Central memory CD4-positive, alpha-beta T cell (primary cell): Measurements from ENCODE around the gene TENT5C.

Experiments
- DNase-seq: peaks from one replicate; pipeline ENCODE4 v3.0.0; 2022

Gene TENT5C

DNA sequence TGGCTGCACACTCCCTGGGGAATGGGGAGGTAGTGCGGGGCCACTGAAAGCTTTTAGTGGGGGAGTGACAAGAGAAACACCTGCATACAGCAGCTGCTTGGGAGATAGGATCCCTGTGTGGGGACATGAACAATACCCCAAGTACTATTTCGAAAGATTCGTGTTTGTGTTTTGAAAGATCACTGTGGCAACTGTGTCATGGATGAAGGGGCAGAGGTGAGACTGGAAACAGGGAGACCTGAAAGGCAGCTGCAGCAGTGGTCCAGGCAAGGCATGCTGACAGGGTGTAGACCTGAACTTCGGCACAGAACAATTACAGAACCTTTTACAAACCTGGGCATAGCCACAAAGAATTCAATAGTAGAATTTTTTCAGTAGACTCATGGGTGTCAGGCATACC is 32.9 kb downstream of the TENT5C start:
- no peak for DNase-seq

DNA sequence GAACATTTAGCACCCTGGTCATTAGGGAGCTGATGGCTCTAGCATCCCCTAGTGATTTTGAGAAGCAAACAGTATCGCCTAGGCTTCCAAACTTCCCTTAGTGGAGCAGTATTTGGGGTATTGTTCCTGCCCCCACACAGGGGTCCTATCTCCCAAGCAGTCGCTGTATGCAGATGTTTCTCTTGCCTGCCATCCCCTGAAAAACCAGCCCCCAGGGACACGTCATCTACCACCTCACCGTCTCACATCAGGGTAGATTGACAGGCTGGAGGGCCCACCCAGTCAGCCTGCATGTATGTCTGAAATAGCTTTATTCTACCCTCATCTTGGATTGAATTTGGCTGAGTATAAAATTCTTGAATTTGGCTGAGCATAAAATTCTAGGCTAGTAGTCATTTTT is 33.9 kb downstream of the TENT5C start:
- no peak for DNase-seq

DNA sequence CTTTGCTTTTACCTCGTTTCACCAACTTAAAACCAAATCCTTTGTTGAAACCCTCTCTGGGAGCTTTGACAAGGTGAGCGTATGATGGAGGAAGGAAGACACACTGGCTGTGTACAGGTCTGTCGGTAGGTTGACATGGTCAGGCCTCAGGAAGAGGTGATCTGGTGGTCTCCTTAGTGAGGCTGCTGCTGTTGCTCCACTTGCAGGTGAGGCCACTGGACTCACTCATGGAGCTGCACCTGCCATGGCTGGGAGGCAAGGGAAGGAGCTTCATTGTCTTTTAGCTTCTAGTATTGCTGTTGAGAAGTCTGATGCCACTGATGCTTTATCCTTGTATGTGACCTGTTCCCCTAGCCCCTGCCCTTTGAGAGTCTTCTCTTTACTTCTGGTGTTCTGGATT is 35.7 kb downstream of the TENT5C start:
- DNase-seq, result no peak

DNA sequence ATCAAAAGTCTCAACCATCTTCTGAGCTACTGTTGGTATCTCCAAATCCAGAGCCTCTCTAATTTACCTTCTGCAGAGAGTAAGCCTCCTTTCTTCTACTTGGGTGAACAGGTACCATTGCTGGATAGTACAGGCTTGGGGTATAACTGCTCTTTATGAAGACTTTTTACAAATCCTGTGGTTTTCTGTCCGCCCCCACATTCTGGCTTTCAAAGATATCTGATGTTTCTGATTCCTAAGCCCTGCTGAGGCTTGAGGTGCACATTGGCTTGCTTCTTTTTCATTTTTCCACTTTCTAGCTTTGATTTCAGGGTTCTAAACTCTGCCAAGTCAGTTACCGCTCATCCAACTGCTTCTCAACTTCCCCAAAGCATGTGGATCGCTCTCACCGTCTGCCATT is 37.1 kb downstream of the TENT5C start:
- no peak for DNase-seq

DNA sequence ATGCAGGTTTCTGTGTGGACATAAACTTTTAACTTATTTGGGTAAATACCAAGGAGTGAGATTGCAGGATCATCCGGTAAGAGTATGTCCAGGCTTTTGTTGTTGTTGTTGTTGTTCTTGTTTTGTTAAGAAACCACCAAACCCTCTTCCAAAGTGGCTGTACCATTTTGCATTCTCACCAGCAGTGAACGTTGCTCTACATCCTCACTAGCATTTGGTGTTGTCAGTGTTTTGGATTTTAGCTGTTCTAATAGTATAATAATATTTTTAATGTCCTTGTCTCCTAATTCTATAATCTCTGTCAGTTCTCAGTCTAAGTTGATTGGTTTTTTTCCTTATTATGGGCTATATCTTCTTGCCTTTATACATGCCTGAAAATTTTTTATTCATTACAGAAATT is 37.8 kb downstream of the TENT5C start:
- DNase-seq, result no peak

DNA sequence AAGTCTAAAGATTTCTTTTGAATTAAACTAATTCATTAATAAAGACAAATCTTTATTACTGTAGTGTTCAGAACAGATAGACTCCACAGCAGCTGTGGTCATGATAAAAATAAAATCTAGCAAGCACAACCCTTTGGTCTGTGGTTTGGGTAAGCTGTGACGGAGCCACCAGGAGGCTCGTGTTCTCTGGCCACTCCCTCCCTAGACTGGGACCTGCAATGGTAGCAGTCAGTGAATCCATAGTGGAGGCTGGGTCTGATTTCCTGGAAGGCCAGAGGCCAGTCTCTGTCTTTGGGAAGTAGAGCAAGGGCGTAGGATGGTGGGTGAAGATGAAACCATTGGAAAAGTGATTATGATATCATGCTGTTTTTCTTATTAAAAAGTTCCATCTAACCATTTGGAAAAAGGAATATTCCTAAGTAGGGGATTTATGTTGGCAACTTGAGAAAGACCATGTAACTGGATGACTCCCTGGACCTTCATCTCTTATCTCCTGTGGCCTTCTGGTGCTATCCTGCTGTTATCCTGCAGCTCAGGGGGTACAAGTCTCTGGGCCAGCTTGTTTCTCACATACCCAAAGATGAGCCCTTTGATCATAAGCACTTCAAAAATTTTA is 39.0 kb downstream of the TENT5C start:
- no peak for DNase-seq

DNA sequence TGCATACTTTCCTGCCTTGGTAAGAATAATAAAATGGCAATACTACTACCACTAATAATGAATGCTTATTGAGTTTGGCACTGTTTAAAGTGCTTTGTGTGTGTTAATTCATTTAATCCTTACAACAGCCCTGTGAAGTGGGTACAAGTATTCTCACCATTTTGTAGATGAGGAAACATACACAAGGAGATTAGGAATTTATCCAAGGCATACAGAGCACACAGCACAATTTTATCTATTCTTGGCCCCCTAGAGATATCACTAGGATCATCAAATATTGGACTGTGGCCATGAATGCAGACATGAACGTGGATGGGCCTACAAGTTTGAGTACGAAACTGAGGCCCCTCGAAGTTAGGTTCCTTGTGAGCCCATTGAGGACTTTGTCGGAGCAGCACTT is 39.5 kb downstream of the TENT5C start:
- no peak for DNase-seq

DNA sequence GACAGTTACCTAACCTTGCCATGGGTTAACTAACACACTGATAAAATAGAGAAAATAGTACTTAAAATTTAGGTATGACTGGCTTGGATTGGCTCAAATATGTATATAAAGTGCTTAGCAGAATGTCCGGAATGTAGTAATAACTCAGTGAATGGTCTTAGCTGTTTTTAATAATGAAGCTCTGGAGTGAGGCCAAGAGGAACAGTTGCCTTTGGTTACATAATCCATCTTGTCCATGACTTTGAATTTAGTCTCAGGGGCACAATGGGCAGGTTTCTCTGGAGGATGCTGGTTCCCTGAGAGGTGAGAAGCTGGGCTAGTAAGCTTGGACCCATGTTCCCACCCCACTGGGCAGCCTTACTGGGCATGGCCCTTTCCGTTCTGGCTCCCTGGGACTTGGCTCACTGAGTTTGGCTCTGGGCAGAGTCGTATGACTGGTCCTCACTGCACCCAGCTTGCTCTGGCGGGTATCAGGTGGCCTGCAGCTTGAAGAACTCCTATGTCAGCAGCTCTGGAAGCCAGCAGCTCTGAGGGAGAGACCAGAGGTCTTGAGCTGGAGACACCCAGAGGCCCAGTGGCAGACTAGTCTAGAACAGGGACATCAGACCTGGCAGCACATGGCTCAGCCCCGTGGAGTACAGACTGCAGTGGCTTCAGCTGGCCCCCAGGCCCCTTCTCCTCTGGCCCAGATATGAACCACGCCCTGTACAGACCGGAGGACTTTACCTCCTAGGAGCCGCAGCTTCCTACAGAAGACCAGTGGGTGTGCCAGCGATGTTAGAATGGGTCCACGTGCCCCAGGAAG is 40.4 kb downstream of the TENT5C start:
- DNase-seq, result no peak

DNA sequence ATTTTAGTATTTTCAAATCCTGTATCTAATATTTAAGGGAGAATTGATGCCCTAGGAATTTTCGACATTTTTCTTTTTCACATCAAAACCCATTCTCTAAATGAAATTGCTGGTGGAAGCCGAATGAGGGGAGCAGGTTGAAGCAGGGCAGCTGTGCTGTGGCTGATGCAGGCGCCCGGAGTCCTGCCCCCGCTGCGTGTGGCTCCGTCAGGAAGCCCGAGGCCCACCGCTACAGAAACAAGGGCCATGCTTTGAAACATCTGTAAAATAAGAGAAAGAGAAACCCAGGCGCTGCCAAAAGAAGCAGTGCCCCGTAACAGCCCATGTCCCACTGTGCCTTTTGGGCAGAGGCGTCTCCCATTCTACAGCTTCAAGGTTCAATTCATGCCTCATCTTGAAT is 41.1 kb downstream of the TENT5C start:
- no peak for DNase-seq

DNA sequence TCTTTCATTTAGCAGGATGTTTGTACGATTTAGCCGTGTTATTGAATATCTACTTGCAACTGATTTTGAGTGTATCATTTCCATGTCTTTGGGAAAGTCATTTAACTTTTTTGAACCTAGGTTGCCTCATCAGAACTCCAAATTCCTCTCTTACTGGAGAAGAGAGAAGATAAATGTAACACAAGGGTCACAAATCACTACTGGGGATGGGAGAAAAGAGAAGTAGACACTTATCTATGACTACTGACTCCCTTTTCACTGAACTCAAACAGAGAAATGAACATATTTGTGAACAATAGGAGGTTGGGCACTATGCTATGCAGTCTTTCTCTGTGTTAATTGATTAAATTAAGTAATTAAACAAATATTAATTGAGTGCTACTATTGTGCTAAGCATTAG is 42.2 kb downstream of the TENT5C start:
- no peak for DNase-seq

DNA sequence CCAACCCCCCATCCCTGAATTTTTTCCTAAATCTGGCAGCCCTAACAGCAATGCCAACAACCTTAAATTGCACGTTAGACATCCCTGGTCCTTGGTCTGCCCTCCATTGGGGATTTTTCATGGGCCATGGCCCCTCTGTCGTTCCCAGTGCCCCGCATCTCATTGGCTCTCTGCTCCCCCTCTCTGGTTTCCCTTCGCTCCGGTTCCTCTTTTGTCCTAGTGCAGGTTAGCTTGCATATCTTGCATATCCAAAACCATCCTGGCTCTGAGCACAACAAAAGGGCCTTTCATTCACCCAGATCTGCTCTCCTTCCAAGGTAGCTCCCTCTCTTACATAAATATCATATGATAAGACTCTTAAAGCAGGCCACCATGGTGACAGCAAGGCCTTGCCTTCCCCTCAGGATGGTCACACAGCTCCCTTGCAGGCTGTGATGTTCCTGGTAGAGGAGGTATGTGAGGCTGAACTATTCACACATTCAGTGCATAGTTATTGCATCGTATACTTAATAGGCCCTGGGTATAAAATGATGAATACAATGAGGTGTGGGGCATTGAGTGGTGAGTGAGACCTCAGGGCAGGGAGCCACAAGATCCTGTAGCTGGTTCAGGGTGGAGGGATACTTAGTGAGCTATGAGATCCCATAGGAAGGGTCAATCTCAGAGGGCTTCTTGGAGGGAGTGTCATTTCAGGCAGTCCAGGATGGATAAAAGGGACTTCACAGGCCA is 45.2 kb downstream of the TENT5C start:
- no peak for DNase-seq

DNA sequence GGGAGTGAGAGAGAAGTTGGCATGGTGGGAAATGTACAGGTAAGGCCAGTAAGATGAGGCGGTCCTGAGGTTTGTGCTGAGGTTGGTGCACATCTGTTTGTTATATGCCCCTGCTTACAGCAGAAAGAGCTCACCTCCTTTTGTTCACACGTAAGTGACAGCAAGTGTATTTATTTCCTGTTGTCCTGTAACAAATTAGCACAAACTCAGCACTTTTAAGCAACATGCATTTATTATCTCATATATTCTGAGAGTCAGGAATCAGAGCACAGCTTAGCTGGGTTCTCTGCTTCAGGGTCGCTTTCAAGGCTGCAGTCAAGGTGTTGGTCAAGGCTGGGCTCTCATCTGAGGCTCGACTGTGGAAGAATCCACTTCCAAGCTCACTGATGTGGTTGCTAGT is 45.8 kb downstream of the TENT5C start:
- DNase-seq, result no peak

DNA sequence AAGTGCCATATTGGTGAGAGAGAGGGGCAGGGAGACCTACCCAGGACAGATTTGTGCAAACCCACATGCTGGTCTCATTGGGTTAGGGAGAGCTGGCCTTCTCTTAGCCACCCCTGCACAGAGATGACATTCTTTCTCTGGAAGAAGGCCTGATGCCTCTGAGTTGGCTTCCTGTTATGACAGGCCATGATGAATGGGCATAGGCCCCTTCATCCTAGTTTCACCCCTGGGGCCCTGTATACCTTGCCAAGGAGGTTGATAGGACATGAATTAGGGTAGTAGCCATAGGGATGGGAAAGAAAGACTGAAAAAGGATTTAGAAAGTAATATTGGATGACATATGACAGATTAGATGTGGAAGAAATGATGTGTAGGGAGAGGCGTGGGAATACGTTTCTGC is 46.6 kb downstream of the TENT5C start:
- DNase-seq, result no peak

DNA sequence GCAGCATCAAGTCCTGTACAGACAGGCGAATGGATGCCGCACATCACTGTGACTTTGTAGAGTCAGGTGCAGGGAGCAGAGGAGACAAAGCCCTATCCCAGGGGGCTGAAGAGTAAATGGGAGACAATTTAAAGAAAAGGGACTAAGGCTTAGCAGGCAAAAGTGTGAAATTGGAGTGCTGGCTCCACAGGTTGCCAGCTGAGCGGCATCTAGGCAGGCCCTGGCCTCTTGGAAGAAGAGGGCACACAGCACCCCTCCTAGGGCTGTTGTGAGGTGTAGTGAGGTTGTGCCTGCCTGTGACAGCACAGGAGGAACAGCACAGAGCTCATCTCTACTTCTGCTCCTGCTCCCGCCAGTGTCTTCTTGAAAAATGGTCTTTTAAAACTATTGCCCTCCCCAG is 47.3 kb downstream of the TENT5C start:
- DNase-seq, result no peak

DNA sequence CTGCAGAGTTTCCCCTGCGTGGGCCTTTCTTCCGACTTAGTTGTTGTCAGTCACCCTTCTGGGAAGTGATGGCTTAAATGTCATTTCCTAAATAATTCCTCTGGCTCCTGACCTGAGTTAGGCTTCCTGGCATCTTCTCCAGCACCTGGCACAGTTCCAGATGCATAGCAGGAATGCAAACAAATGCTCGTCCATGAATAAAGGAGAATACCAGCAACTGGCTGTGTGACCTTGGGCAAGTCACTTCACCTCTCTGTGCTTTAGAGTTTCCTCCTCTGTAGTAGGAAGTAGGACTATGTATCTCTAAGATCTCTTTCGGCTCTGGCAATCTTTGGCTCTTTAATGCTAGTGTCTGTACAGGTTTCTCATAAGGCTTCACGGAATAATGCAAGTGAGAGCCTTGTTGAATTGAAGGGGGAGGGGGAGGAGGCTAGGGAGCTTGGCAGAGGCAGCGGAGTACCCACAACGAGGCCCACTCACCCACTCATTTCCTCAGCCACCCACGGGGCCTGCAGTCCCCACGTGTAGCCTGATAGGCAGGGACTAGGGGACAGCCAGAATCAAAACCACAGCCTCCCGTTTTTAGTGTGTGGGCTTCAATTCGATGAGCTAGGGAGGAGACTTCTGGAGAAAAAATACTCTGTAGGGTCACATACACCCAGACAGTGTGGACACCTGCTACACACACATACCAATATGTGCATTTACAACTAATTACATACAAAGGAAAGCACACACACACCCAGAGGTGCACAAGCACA is 48.1 kb downstream of the TENT5C start:
- DNase-seq, result peak; percentile 22

DNA sequence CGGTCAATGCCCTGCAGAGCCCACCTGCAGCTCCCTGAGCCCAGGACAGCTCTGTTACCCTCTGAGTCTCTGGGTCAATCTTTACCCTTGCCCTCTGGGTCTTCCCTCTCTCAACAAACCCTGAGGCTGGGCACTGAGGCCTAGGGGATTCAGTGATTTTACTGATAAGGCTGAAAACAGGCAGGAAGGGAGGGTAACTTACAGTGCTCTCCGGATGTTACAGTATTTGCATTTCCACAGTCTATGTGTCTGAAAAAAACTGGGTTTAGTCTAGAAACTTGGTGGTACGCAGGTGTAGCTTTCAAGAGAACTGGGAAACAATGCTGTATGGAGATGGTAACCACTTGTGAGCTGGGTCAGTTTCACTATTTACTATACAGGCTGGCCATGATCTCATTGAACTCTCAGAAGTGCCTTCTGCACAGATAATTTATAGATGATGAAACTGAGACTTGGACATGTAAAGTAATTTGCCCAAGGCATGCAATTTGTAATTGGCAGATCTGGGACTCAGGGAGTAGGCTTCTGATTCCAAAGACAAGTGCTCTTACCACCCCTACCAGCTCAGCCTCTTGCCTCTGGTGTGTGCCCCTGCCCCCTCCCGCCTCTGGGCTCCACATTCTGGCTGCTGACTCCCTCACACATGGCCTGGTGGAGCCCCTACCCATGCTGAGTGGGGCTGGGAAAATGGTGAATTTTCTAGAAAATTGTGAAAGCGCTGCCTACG is 48.8 kb downstream of the TENT5C start:
- peak; percentile 46 for DNase-seq

DNA sequence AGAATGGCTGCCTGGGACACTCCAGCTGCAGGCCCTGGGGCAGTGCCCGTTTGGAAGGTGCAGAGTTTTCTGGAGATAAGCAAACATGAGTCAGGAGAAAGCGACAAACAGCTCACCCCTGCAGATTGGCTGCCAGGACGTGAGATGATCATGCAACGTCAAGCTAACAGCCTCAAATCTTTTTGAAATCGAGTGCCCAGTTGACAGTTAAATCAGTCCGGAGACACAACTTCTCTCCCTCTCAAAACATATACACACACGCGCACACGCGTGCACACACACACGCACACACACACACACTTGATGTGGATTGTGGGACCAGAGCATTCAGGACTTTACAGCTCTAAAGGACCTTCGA is 49.4 kb downstream of the TENT5C start:
- DNase-seq, result no peak

DNA sequence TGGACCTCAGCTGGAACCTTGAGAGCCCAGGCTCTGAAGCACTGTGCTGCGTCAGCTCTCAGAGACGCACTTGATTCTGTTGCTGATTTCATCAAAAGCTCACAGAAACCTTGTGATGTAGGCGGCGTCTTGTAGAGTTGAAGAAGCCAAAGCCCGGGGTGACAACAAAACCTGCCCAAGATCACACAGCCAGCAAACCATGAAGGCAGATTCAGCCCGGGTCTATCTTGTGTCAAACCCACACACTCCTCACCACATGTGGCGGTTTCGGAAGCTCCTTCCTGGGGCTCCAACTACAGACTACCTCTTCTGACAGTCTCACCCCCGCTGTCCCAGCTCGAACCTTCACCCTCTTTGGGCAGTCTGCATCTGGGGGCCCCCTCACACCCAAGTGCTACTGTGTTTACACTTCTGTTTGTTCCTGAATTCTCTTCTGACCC is 50.4 kb downstream of the TENT5C start:
- peak; percentile 90 for DNase-seq

DNA sequence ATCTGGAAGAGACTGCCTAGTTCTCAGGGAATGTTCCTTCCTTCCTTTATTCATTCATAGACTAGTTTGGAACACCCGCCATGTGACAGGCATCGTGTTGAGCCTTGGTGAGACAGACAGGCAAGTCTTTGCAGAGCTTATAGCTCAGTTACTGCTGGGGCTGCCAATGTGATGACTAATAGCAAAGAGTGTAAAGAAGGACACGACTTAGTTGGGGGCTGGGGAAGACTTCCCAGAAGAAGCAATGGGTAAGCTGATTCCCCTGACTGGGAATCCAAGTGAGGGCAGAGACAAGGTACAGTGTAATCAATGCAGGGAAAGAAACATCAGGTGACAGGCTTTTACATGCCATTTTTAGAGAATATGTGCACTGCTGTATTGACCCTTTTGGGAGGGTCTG is 51.2 kb downstream of the TENT5C start:
- DNase-seq, result no peak

DNA sequence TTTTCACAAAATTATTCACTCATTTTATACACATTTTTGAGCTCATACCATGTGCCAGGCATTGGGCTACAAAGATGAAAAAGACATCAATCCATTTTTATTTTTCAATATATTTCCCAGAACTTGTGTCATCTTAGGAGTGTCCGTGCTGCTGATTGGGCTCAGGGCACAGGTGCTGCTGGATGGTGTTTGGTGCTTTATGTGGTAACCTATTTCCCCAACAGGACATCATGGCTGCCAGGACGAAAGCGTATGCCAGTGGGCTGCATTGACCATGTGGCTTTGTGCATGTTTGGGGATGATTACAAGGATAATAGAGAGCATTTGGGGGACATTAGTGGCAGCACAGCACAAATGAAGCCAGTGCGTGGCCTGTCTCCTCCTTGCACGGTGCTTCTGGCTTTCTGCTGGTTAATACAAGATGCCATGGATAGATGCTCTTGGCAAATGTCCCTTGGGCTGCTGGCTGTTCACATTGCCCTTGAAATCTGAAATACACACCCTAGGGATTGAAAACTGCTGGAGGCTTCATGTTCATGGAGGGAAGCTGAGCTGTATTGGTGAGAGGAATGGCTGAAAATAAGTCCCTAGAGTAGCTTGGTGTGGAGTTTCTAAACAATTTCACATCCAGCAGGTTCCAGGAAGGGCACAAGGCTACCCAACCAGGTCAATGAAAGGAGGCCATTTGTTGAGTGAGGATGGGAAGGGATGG is 52.3 kb downstream of the TENT5C start:
- no peak for DNase-seq

DNA sequence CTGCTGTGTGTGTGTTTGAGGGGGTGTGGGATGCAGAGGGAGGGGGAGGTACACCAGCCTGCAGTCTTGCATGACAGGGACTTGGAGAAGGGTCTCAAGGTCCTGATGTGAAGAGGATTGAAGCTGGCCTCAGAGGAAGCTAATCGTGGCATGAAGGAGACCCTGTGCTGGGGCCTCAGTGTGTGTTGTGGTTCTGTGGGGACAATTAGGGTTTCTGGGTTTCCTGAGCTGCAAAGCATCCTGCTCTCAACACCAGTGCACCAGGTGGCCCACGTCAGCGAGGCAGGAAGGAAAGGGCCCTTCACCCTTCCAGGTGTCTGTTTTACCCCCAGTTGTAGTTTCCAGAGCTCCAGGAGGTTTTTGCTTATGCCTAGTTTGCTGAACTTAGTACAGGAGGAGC is 52.8 kb downstream of the TENT5C start:
- DNase-seq, result peak; percentile 91
